Astrocyte of the spinal cord (primary cell): ENCODE results near the gene DCHS1.

Source experiments
- DNase-seq: peaks from one replicate; pipeline ENCODE4 v3.0.0; 2011; ENCODE audit warnings: low read depth, low spot score
- H3K4me3 ChIP-seq: 2 replicates; pipeline ENCODE4 v1.5.1; 2011; ENCODE audit warnings: low read depth, mild to moderate bottlenecking, low read length, moderate library complexity
- in situ Hi-C: cut with HindIII; loops from 2 replicates; pipeline ENCODE4 v1.10.0; 2017; ENCODE audit warnings: low sequenced_read_pairs
- TF ChIP-seq, protein P1 (sequence below): IDR thresholded peaks from 2 replicates; pipeline ENCODE4 v1.5.1; 2012; ENCODE audit warnings: low read depth, mild to moderate bottlenecking, low read length, inconsistent platforms

The DCHS1 gene

DNA sequence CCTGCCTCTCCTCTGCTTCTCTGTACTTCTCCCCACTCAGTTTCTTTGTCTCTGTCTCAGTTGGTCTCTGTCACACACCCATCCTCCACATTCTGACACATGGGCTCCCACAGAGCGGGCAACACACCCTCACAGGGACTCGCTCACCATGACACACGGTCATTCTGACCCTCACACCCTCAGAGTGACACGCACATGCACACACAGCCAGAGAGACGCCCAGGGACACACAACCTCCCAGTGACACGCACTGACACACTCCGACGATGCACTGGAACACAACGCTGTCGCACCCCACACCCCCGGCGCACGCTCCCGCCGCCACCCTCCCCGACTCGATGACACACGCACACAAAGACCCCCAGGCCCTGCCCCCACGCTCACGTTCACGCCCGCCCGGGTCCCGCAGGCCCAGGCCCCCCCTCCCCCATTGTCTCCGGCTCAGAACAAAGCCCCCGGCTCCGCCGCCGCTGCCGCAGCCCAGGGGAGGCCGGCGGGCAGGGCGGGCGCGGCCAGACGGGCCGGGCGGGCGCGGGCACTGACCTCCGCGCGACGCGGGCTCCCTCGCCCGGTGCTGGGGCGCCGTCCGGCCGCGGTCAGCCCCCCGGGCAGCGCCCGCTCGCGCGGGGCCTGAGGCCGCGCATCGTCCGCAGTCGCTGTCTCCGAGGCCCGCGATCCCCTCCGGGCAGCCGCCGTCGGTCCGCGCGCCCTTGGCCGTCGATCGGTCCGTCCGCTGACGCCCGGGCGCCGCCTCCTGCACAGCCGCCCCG is 404 bp downstream of the DCHS1 start:
- TF ChIP-seq, protein P1, sequence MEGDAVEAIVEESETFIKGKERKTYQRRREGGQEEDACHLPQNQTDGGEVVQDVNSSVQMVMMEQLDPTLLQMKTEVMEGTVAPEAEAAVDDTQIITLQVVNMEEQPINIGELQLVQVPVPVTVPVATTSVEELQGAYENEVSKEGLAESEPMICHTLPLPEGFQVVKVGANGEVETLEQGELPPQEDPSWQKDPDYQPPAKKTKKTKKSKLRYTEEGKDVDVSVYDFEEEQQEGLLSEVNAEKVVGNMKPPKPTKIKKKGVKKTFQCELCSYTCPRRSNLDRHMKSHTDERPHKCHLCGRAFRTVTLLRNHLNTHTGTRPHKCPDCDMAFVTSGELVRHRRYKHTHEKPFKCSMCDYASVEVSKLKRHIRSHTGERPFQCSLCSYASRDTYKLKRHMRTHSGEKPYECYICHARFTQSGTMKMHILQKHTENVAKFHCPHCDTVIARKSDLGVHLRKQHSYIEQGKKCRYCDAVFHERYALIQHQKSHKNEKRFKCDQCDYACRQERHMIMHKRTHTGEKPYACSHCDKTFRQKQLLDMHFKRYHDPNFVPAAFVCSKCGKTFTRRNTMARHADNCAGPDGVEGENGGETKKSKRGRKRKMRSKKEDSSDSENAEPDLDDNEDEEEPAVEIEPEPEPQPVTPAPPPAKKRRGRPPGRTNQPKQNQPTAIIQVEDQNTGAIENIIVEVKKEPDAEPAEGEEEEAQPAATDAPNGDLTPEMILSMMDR, result no peak
- peak overlapping the region; percentile 52 for H3K4me3 ChIP-seq
- no peak for DNase-seq
- in situ Hi-C loops, result no loop called here

DNA sequence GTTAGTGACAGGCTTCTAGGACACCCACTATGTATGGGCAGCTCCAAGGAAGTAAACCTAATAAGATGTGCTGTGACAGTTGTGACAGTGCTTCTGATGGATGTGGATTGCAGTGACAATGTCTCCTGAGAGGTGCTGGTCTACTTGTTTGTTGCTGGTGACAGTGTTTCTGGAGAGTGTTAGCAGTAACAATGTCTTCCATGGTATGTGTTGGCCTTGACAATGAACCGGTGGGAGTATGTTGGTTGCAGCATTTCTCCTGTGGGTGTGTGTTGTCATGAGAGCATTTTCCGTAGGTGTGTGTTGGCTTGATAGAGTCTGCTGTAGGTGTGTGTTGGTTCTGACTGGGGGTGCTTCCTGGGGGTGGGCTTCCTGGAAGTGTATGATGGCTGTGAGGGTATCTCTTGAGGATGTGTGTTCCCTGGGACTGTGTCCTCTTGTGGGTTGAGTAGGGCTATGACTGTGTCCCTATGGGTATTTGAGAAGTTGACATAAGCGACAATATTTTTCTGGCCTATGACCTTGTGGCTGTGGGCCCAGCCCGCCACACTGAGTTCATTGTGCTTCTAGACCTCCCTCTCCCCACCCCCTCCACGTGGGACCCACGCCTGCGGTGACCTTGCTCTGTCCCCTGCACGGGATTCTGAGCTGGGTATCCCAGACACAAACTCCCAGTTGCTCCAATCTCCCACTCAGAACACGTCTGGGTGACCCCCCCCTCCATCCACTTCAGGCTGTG is 1.2 kb downstream of the DCHS1 start:
- no peak for DNase-seq
- peak overlapping the region; percentile 52 for H3K4me3 ChIP-seq
- TF ChIP-seq, protein P1, result no peak
- in situ Hi-C loops, result no loop called here

DNA sequence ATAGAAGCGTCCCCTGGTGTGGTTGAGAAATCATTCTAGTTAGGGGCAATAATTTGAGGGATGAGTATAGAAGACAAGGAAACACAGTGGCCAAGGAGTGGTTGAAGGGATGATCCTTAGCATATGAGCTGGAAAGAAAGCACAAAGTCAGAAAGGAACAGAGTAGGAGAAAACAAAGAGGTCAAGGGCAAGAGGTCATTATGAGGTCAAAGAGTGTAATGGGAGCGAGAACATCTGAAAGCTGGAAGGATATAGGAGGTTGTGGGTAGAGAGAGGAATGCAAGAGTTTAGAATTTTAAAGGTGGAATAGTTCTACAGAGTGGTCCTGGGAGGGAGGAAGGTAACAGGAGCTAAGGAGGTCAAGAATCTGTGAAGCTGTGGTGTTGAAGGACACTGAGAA is 2.0 kb downstream of the DCHS1 start:
- no peak for DNase-seq
- H3K4me3 ChIP-seq, result no peak overlapping the region
- in situ Hi-C loops, result no loop called here
- TF ChIP-seq, protein P1, result no peak

DNA sequence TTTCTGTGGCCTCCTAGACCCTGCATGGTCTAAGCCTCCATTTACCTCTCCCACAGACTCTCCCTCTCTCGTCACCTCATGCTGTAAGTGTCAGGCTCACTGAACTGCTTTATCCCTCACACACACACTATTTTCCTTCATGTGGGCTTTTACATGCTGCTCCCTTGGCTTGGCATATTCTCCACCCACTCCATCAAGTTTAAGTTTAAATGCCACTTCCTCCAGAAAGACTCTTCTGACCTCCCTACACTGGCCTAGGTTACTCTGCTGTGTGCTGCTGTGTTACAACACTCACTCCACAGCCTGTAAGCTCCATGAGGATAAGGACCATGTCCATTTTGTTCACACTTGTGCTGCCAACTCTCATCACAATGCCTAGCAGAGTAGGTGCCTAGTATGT is 2.5 kb downstream of the DCHS1 start:
- in situ Hi-C loops, result no loop called here
- TF ChIP-seq, protein P1, result no peak
- DNase-seq, result no peak
- no peak overlapping the region for H3K4me3 ChIP-seq

DNA sequence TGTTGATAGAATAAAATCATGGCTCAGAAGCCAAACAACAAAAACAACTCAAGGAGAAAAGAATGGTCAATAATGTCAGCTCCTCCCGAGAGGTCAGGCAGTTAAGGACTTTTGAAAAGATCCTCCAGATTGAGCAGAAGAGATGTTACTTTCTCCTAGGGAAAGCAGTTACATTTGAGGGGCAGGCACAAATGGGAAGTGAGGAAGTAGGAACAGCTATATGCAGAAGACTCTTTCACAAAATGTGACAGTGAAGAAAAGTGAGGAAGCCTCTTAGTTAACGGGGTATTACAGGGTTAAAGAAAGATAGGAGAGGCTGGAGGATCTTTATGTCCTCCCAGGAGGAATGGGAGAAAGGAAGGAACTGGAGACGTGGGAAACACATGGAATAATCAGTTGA is 3.4 kb downstream of the DCHS1 start:
- TF ChIP-seq, protein P1, result no peak
- in situ Hi-C loops, result no loop called here
- no peak overlapping the region for H3K4me3 ChIP-seq
- DNase-seq, result no peak

DNA sequence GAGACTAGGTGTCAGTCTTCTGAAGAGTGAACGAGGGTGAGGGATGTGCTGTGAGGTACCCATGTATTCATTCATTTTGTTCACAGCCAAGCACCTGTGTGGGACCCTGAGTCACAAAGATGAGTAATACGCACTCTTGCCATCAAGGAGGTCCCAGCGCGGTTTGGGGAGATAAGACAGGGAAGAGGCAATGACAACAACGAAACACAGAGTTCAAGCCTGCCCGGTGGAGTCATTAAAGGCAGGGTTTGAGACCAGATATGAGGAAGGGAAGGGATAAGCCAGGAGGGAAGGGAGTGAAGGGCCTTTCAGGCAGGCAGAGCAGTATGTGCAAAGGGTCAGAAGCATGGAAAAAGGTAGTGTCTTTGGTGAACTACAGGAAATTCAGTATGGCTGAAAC is 4.6 kb downstream of the DCHS1 start:
- in situ Hi-C loops, result no loop called here
- TF ChIP-seq, protein P1, result no peak

More for the DNA sequence above, 4.6 kb downstream of the DCHS1 start:
- no peak for DNase-seq
- no peak overlapping the region for H3K4me3 ChIP-seq
